Measurements from ENCODE around the gene RAB31. TPM values are rescaled to one million over a fixed set of nuclear protein-coding genes. Genes with fewer than 3 reads are reported as not detected.

The RAB31 gene
- total and polyA plus RNA-seq, 2 of the 13 experiments (the other 11 are each of a cell fraction or from before 2014, with no cell fraction given) = 1.1 to 1.7 TPM

- TF ChIP-seq SRSF9 (IDR thresholded peaks at IDR 0.05; ENCODE audit: borderline replicate concordance, insufficient read depth, low read depth, low read length, poor library complexity, severe bottlenecking) = no peak
- no peak for TF ChIP-seq MTF2 (CRISPR knock-in tag; IDR thresholded peaks at IDR 0.05; ENCODE audit: borderline replicate concordance)
- no peak for TF ChIP-seq YY1 (IDR thresholded peaks at IDR 0.05; ENCODE audit: insufficient read depth, insufficient replicate concordance, low read depth, low read length)
- no peak for TF ChIP-seq HOXA9 (CRISPR knock-in tag; IDR thresholded peaks at IDR 0.05; ENCODE audit: borderline replicate concordance)
- TF ChIP-seq DPF2 (CRISPR knock-in tag; IDR thresholded peaks at IDR 0.05; ENCODE audit: borderline replicate concordance, low read depth) = 0 out of 2 replicates have a peak, but pooled peaks have one; percentile 44
- no peak for TF ChIP-seq ZNF333 (CRISPR knock-in tag; IDR thresholded peaks at IDR 0.05; ENCODE audit: borderline replicate concordance)
- no peak for TF ChIP-seq ZNF878 (CRISPR knock-in tag; IDR thresholded peaks at IDR 0.05)
- TF ChIP-seq ZNF253 (CRISPR knock-in tag; IDR thresholded peaks at IDR 0.05; ENCODE audit: borderline replicate concordance) = no peak
- TF ChIP-seq DNMT3B (CRISPR knock-in tag; conservative IDR thresholded peaks at IDR 0.05) = no peak
- TF ChIP-seq MYNN (CRISPR knock-in tag; IDR thresholded peaks at IDR 0.05; ENCODE audit: low read depth) = no peak
- no peak for TF ChIP-seq CBX5 (CRISPR knock-in tag; IDR thresholded peaks at IDR 0.05; ENCODE audit: borderline replicate concordance)
- no peak for TF ChIP-seq ZNF614 (CRISPR knock-in tag; IDR thresholded peaks at IDR 0.05; ENCODE audit: borderline replicate concordance)
- peak; percentile 81 for TF ChIP-seq ZNF644 (CRISPR knock-in tag; IDR thresholded peaks at IDR 0.05; ENCODE audit: low read depth)
- no peak for TF ChIP-seq ZNF543 (CRISPR knock-in tag; IDR thresholded peaks at IDR 0.05)
- TF ChIP-seq SIX1 (CRISPR knock-in tag; IDR thresholded peaks at IDR 0.05; ENCODE audit: borderline replicate concordance) = peak; percentile 73
- TF ChIP-seq NFYC (CRISPR knock-in tag; IDR thresholded peaks at IDR 0.05) = no peak
- TF ChIP-seq SMARCC2 (IDR thresholded peaks at IDR 0.05) = no peak
- no peak; the same call in 1 of the 2 replicates for TF ChIP-seq ZBTB38 (CRISPR knock-in tag; IDR thresholded peaks at IDR 0.05)
- TF ChIP-seq SKIL (CRISPR knock-in tag; IDR thresholded peaks at IDR 0.05; ENCODE audit: borderline replicate concordance) = peak; percentile 78
- TF ChIP-seq SALL2 (CRISPR knock-in tag; IDR thresholded peaks at IDR 0.05) = no peak
- TF ChIP-seq ZNF503 (CRISPR knock-in tag; IDR thresholded peaks at IDR 0.05) = 0 out of 2 replicates have a peak, but pooled peaks have one; percentile 26
- TF ChIP-seq TCF12 (IDR thresholded peaks at IDR 0.05) = no peak
- TF ChIP-seq TCF12 (CRISPR knock-in tag; IDR thresholded peaks at IDR 0.05) = no peak
- TF ChIP-seq, protein P1, sequence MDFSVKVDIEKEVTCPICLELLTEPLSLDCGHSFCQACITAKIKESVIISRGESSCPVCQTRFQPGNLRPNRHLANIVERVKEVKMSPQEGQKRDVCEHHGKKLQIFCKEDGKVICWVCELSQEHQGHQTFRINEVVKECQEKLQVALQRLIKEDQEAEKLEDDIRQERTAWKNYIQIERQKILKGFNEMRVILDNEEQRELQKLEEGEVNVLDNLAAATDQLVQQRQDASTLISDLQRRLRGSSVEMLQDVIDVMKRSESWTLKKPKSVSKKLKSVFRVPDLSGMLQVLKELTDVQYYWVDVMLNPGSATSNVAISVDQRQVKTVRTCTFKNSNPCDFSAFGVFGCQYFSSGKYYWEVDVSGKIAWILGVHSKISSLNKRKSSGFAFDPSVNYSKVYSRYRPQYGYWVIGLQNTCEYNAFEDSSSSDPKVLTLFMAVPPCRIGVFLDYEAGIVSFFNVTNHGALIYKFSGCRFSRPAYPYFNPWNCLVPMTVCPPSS (IDR thresholded peaks at IDR 0.05) = no peak
- no peak for TF ChIP-seq ZNF30 (CRISPR knock-in tag; IDR thresholded peaks at IDR 0.05)
These were observed 100.5 kb downstream of the RAB31 start (continued) for GRCh38 chr18:9808295-9809241.
